Measurements from ENCODE around the gene STK39. TPM values are rescaled to one million over a fixed set of nuclear protein-coding genes. Genes with fewer than 3 reads are reported as not detected.
A peak's percentile ranks its signal among the peaks of the same experiment; 100 is the strongest.

Gene STK39
- total and polyA plus RNA-seq, 2 experiments from 2014 or later = 32.7 to 51.7 TPM

GRCh38 chr2:168005586-168005985 is 241.8 kb downstream of the STK39 start:
- H3K27ac ChIP-seq = no peak overlapping the region
- TF ChIP-seq, protein P1, sequence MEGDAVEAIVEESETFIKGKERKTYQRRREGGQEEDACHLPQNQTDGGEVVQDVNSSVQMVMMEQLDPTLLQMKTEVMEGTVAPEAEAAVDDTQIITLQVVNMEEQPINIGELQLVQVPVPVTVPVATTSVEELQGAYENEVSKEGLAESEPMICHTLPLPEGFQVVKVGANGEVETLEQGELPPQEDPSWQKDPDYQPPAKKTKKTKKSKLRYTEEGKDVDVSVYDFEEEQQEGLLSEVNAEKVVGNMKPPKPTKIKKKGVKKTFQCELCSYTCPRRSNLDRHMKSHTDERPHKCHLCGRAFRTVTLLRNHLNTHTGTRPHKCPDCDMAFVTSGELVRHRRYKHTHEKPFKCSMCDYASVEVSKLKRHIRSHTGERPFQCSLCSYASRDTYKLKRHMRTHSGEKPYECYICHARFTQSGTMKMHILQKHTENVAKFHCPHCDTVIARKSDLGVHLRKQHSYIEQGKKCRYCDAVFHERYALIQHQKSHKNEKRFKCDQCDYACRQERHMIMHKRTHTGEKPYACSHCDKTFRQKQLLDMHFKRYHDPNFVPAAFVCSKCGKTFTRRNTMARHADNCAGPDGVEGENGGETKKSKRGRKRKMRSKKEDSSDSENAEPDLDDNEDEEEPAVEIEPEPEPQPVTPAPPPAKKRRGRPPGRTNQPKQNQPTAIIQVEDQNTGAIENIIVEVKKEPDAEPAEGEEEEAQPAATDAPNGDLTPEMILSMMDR (IDR thresholded peaks at IDR 0.05; ENCODE audit: low read depth, low read length) = no peak
- no peaks in the 10 kb centered on the region for H3K36me3 ChIP-seq
- DNase-seq (ENCODE audit: low read depth in 1 of 2, low spot score in 1 of 2) = no peak
- no peaks in the 10 kb centered on the region for H3K9me3 ChIP-seq (ENCODE audit: low read depth)
- H3K27me3 ChIP-seq = no peaks in the 10 kb centered on the region
- H3K4me1 ChIP-seq (ENCODE audit: low read depth) = peaks cover 14% of the 10 kb centered on the region
- no peak overlapping the region for H3K4me3 ChIP-seq

- Histone ChIP-seq H3K4me1 (ENCODE audit: low read depth) (peaks cover 4% of the 10 kb centered on the region), H3K27me3 (no peaks in the 10 kb centered on the region), H3K9me3 (ENCODE audit: low read depth) (no peaks in the 10 kb centered on the region), H3K27ac (no peak overlapping the region), H3K36me3 (no peaks in the 10 kb centered on the region), H3K4me3 (no peak overlapping the region)
- DNase-seq (ENCODE audit: low read depth in 1 of 2, low spot score in 1 of 2) = no peak
- TF ChIP-seq, protein P1 (IDR thresholded peaks at IDR 0.05; ENCODE audit: low read depth, low read length) = no peak
These were observed 243.5 kb downstream of the STK39 start for GRCh38 chr2:168003876-168004275.

DNA sequence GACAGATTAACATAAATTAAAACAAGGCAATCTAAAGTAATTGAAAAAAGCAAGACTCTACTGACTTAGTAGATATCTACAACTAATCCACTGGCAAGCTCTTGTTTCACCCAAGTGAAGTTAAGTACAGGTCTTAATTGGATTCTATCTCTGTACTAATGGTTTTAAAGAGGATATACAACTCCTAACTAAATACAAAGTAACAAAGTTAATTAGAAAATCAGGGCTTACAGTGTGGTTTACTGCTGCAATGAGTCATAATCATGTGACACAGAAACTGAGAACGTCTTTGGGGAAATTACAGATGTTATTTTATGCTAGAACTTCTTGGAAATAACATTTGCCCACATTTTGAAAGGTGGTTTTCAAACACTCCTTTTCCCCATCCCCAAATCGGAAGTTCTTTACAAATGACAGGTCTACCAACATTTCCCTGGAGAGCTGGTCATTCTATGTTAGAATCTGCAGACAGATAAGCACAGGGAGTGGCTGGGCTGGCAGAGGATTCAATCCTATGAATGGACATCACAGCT is 245.3 kb downstream of the STK39 start:
- Histone ChIP-seq H3K4me1 (ENCODE audit: low read depth) (no peaks in the 10 kb centered on the region), H3K27me3 (no peaks in the 10 kb centered on the region), H3K36me3 (no peaks in the 10 kb centered on the region), H3K27ac (no peak overlapping the region), H3K4me3 (no peak overlapping the region), H3K9me3 (ENCODE audit: low read depth) (no peaks in the 10 kb centered on the region)
- DNase-seq (ENCODE audit: low read depth in 1 of 2, low spot score in 1 of 2) = peak in 1 of 2 donors; percentile 45
- TF ChIP-seq, protein P1 (IDR thresholded peaks at IDR 0.05; ENCODE audit: low read depth, low read length) = no peak

GRCh38 chr2:167992278-167992677 is 255.1 kb downstream of the STK39 start:
- Histone ChIP-seq H3K9me3 (ENCODE audit: low read depth) (no peaks in the 10 kb centered on the region), H3K27ac (no peak overlapping the region), H3K36me3 (no peaks in the 10 kb centered on the region), H3K4me1 (ENCODE audit: low read depth) (no peaks in the 10 kb centered on the region), H3K27me3 (no peaks in the 10 kb centered on the region), H3K4me3 (no peak overlapping the region)
- TF ChIP-seq, protein P1 (IDR thresholded peaks at IDR 0.05; ENCODE audit: low read depth, low read length) = no peak
- no peak for DNase-seq (ENCODE audit: low read depth in 1 of 2, low spot score in 1 of 2)

DNA sequence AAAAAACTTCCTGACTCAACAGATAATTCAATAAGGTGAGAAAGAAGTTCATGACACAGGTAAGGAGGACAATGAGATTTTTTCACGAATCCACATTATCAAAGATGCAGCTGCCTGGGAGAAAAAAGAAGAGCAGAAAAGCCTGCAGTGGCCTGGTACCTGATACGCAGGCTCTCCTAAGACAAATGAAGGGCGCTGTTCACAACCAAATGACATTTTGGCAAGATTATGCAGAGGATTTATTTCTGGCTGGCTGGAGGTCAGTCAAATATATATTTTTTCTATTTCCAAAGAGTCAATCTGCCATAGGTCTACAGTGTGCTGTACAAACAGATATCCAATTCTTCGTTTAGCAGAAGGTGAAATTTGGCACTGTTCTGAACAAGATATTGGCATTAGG is 257.3 kb downstream of the STK39 start:
- TF ChIP-seq, protein P1 (IDR thresholded peaks at IDR 0.05; ENCODE audit: low read depth, low read length) = no peak
- H3K4me3 ChIP-seq = no peak overlapping the region

More for the DNA sequence above, 257.3 kb downstream of the STK39 start:
- no peaks in the 10 kb centered on the region for H3K4me1 ChIP-seq (ENCODE audit: low read depth)
- no peak overlapping the region for H3K27ac ChIP-seq
- no peaks in the 10 kb centered on the region for H3K27me3 ChIP-seq
- H3K9me3 ChIP-seq (ENCODE audit: low read depth) = no peaks in the 10 kb centered on the region
- DNase-seq (ENCODE audit: low read depth in 1 of 2, low spot score in 1 of 2) = no peak
- H3K36me3 ChIP-seq = no peaks in the 10 kb centered on the region

All from cardiac muscle cell (in vitro differentiated cells and primary cell).